H9 (cell line): ENCODE measurements around the gene ALG2. TPM values are rescaled to one million over a fixed set of nuclear protein-coding genes. Genes with fewer than 3 reads are reported as not detected.

Experiments used
- DNase-seq: peaks from one replicate; pipeline ENCODE4 v3.0.0-alpha.2; 2017
- H2AFZ ChIP-seq: one replicate; pipeline ENCODE4 v1.6.1; 2013; ENCODE audit warnings: mild to moderate bottlenecking, low read length, control low read depth, moderate library complexity
- H2AK5ac ChIP-seq: 2 replicates; pipeline ENCODE4 v1.6.1; 2013; ENCODE audit warnings: low read length, control low read depth, mixed read lengths; ENCODE audit not compliant: insufficient read length
- H2BK120ac ChIP-seq: one replicate; pipeline ENCODE4 v1.6.1; 2013; ENCODE audit warnings: low read depth, mild to moderate bottlenecking, low read length, control low read depth, inconsistent platforms; ENCODE audit not compliant: poor library complexity, severe bottlenecking
- H2BK12ac ChIP-seq: 2 replicates; pipeline ENCODE4 v1.6.1; 2013; ENCODE audit warnings: low read length, control low read depth, mixed read lengths, low read depth; ENCODE audit not compliant: insufficient read length
- H2BK15ac ChIP-seq: 2 replicates; pipeline ENCODE4 v1.6.1; 2013; ENCODE audit warnings: low read depth, low read length, control low read depth
- H2BK20ac ChIP-seq: one replicate; pipeline ENCODE4 v1.6.1; 2013; ENCODE audit warnings: low read depth, mild to moderate bottlenecking, low read length, control low read depth, inconsistent platforms; ENCODE audit not compliant: poor library complexity, severe bottlenecking
- H2BK5ac ChIP-seq: 2 replicates; pipeline ENCODE4 v1.6.1; 2013; ENCODE audit warnings: low read length, control low read depth, mixed read lengths; ENCODE audit not compliant: insufficient read length
- H3K14ac ChIP-seq: 2 replicates; pipeline ENCODE4 v1.6.1; 2013; ENCODE audit warnings: low read length, control low read depth; ENCODE audit not compliant: insufficient read depth
- H3K18ac ChIP-seq: 2 replicates; pipeline ENCODE4 v1.6.1; 2013; ENCODE audit warnings: low read depth, mild to moderate bottlenecking, mixed read lengths, low read length, control low read depth; ENCODE audit not compliant: insufficient read length
- H3K23ac ChIP-seq: 2 replicates; pipeline ENCODE4 v1.6.1; 2013; ENCODE audit warnings: low read length, control low read depth, mixed read lengths, low read depth; ENCODE audit not compliant: insufficient read length
- H3K23me2 ChIP-seq: 2 replicates; pipeline ENCODE4 v1.6.1; 2013; ENCODE audit warnings: low read depth, mild to moderate bottlenecking, mixed read lengths, low read length, control low read depth; ENCODE audit not compliant: insufficient read length, poor library complexity, severe bottlenecking
- H3K27ac ChIP-seq: 2 replicates; pipeline ENCODE4 v1.5.1; 2013; ENCODE audit warnings: low read length, control low read depth, mixed read lengths, low read depth; ENCODE audit not compliant: insufficient read length
- H3K27me3 ChIP-seq: 2 replicates; pipeline ENCODE4 v1.6.1; 2013; ENCODE audit warnings: low read length, control low read depth, inconsistent platforms; ENCODE audit not compliant: insufficient read depth
- H3K4ac ChIP-seq: 2 replicates; pipeline ENCODE4 v1.6.1; 2013; ENCODE audit warnings: low read depth, mild to moderate bottlenecking, control low read depth, inconsistent platforms, low read length, moderate library complexity
- H3K4me1 ChIP-seq: 2 replicates; pipeline ENCODE4 v1.6.1; 2013; ENCODE audit warnings: low read length, control low read depth, inconsistent platforms; ENCODE audit not compliant: insufficient read depth
- H3K4me2 ChIP-seq: 2 replicates; pipeline ENCODE4 v1.6.1; 2013; ENCODE audit warnings: low read length, control low read depth, mixed read lengths; ENCODE audit not compliant: insufficient read length, insufficient read depth
- H3K56ac ChIP-seq: 2 replicates; pipeline ENCODE4 v1.6.1; 2013; ENCODE audit warnings: low read depth, mild to moderate bottlenecking, mixed read lengths, low read length, control low read depth; ENCODE audit not compliant: insufficient read length
- H3K79me1 ChIP-seq: 2 replicates; pipeline ENCODE4 v1.6.1; 2013; ENCODE audit warnings: low read depth, mild to moderate bottlenecking, moderate library complexity, low read length, control low read depth, inconsistent platforms; ENCODE audit not compliant: insufficient read depth, poor library complexity, severe bottlenecking
- H3K79me2 ChIP-seq: 2 replicates; pipeline ENCODE4 v1.6.1; 2013; ENCODE audit warnings: low read length, control low read depth, inconsistent platforms; ENCODE audit not compliant: insufficient read depth
- H3K9ac ChIP-seq: 2 replicates; pipeline ENCODE4 v1.6.1; 2013; ENCODE audit warnings: low read length, control low read depth, mixed read lengths; ENCODE audit not compliant: insufficient read length; ENCODE audit errors: extremely low read depth
- H3K9me3 ChIP-seq: one replicate; pipeline ENCODE4 v1.6.1; 2013; ENCODE audit warnings: low read depth, low read length, inconsistent platforms; ENCODE audit not compliant: control insufficient read depth
- H3T11ph ChIP-seq: one replicate; pipeline ENCODE4 v1.6.1; 2013; ENCODE audit warnings: mild to moderate bottlenecking, low read length, control low read depth, inconsistent platforms
- H4K20me1 ChIP-seq: one replicate; pipeline ENCODE4 v1.6.1; 2013; ENCODE audit not compliant: control insufficient read depth, insufficient read length, insufficient read depth
- H4K5ac ChIP-seq: 2 replicates; pipeline ENCODE4 v1.6.1; 2013; ENCODE audit warnings: low read depth, mild to moderate bottlenecking, mixed read lengths, low read length, control low read depth; ENCODE audit not compliant: insufficient read length
- H4K8ac ChIP-seq: replicated peaks from 2 replicates; pipeline ENCODE4 v1.6.1; 2013; ENCODE audit warnings: low read length, control low read depth, mixed read lengths, low read depth; ENCODE audit not compliant: insufficient read length
- H4K91ac ChIP-seq: 2 replicates; pipeline ENCODE4 v1.6.1; 2013; ENCODE audit warnings: low read depth, mild to moderate bottlenecking, moderate library complexity, mixed read lengths, low read length, control low read depth; ENCODE audit not compliant: insufficient read length
- H3K27ac Mint-ChIP-seq, 3 experiments: 2 replicates in 2 of 3; 3 replicates in 1 of 3; pipeline ENCODE4 v1.8.0; 2020 to 2021; ENCODE audit warnings: mixed read lengths in 3 of 3, mild to moderate bottlenecking in 1 of 3, moderate library complexity in 1 of 3
- H3K27me3 Mint-ChIP-seq: 2 replicates; pipeline ENCODE4 v1.8.0; 2021; ENCODE audit warnings: low read depth, mild to moderate bottlenecking, moderate library complexity, mixed read lengths
- H3K36me3 Mint-ChIP-seq, 3 experiments: 2 replicates in 2 of 3; 3 replicates in 1 of 3; pipeline ENCODE4 v1.8.0; 2020 to 2021; ENCODE audit warnings: low read depth in 3 of 3, mixed read lengths in 3 of 3; ENCODE audit not compliant: insufficient read depth in 1 of 3
- H3K4me1 Mint-ChIP-seq, 2 experiments: 2 replicates each; pipeline ENCODE4 v1.8.0; 2020; ENCODE audit warnings: mixed read lengths in 2 of 2
- H3K4me3 Mint-ChIP-seq, 2 experiments: 2 replicates in 1 of 2; 3 replicates in 1 of 2; pipeline ENCODE4 v1.8.0; 2020 to 2021; ENCODE audit warnings: mild to moderate bottlenecking in 2 of 2, mixed read lengths in 2 of 2, moderate library complexity in 1 of 2
- H3K9me3 Mint-ChIP-seq, 2 experiments: 2 replicates in 1 of 2; 3 replicates in 1 of 2; pipeline ENCODE4 v1.8.0; 2020; ENCODE audit warnings: mild to moderate bottlenecking in 2 of 2, mixed read lengths in 2 of 2, moderate library complexity in 1 of 2
- CTCF ChIP-seq: fragments of 200-600 bp; sonication (generic); conservative IDR thresholded peaks from 3 replicates; pipeline ENCODE4 v1.8.0; 2021; ENCODE audit warnings: antibody characterized with exemption, mild to moderate bottlenecking
- WGBS: extraction: QIAGEN DNeasy Blood & Tissue Kit; methylation state at CpG from one replicate; pipeline ENCODE4 v1.1.7; 2013; ENCODE audit warnings: missing lambda C conversion rate, low lambda C conversion rate, mixed read lengths; ENCODE audit not compliant: insufficient read length; ENCODE audit errors: extremely low coverage; 5-methylcytosine and 5-hydroxymethylcytosine counted together
- long read RNA-seq: library from polyadenylated mRNA; unstranded; transcript quantifications from one replicate; pipeline ENCODE4 v2.0.0, GENCODE V29; 2020
- total RNA-seq: library from RNA; stranded (reverse); gene quantifications from 2 replicates; pipeline ENCODE4 v1.2.1, GENCODE V29; 2021

The ALG2 gene
- total RNA-seq, result 30.1 and 32.8 TPM in 2 replicates
- long read RNA-seq, transcript ALG2-201 (3 exons, 2,966 nt), result minor isoform, 42 of 271 reads
- long read RNA-seq, transcript ALG2-203 (2 exons, 1,880 nt), result major isoform, 218 of 271 reads
- long read RNA-seq, partial matches to known transcripts, result 0 of 271 reads
- long read RNA-seq, other reads (novel, unspliced or antisense), result 11 of 271 reads

GRCh38 chr9:99221621-99222415 is at the start of gene ALG2, which contains the start of gene SEC61B:
Gene ALG2, minus strand, starts transcription at chr9:99221942. Its CDS starts 48 bp downstream, at chr9:99221894.
Gene SEC61B, plus strand, starts transcription at chr9:99222282. Its CDS starts 82 bp downstream, at chr9:99222364.
- no peaks in the 10 kb centered on the region for H4K20me1 ChIP-seq
- peak within 1 kb of the TSS; percentile 24 for H3K27ac ChIP-seq
- peak; percentile 94 for DNase-seq
- H3K27me3 ChIP-seq, result no peaks in the 10 kb centered on the region
- peak within 1 kb of the TSS; percentile 98 for H3K4me2 ChIP-seq
- peak within 1 kb of the TSS; percentile 58 for H2BK5ac ChIP-seq
- no peak within 1 kb of the TSS for H4K91ac ChIP-seq
- H3K79me2 ChIP-seq, result peaks cover 22% of the 10 kb centered on the region; the same call in 1 of the 2 replicates
- H2AFZ ChIP-seq, result peak within 1 kb of the TSS; percentile 60
- TF ChIP-seq CTCF, result no peak
- peak within 1 kb of the TSS; percentile 97 to 98 for H3K4me3 Mint-ChIP-seq
- H3K23ac ChIP-seq, result no peak within 1 kb of the TSS
- peak within 1 kb of the TSS; percentile 96 for H3K14ac ChIP-seq
- H2BK120ac ChIP-seq, result no peak within 1 kb of the TSS
- H2BK15ac ChIP-seq, result no peak within 1 kb of the TSS
- H3K4me1 ChIP-seq, result no peaks in the 10 kb centered on the region
- H3T11ph ChIP-seq, result no peak within 1 kb of the TSS
- H2AK5ac ChIP-seq, result no peak within 1 kb of the TSS
- H4K8ac ChIP-seq, result no peak within 1 kb of the TSS
- H2BK20ac ChIP-seq, result no peak within 1 kb of the TSS
- H4K5ac ChIP-seq, result no peak within 1 kb of the TSS
- H3K4me1 Mint-ChIP-seq, result peaks cover 16 to 24% of the 10 kb centered on the region in 2 experiments
- no peaks in the 10 kb centered on the region for H3K9me3 ChIP-seq
- no peaks in the 10 kb centered on the region for H3K27me3 Mint-ChIP-seq
- peaks cover 20 to 38% (median 26%) of the 10 kb centered on the region in 3 experiments; a peak in 6 of 7 replicates for H3K36me3 Mint-ChIP-seq
- H3K27ac Mint-ChIP-seq, result peak within 1 kb of the TSS; percentile 100
- no peak within 1 kb of the TSS for H2BK12ac ChIP-seq
- no peaks in the 10 kb centered on the region for H3K9me3 Mint-ChIP-seq
- WGBS, result no CpG with 5 or more reads among the region's 70 CpGs
- H3K18ac ChIP-seq, result peak within 1 kb of the TSS; percentile 82
- H3K56ac ChIP-seq, result peak within 1 kb of the TSS; percentile 71
- no peak within 1 kb of the TSS; the same call in 1 of the 2 replicates for H3K4ac ChIP-seq
- peaks cover 5% of the 10 kb centered on the region for H3K23me2 ChIP-seq
- no peaks in the 10 kb centered on the region for H3K79me1 ChIP-seq
- peak within 1 kb of the TSS; percentile 88 for H3K9ac ChIP-seq
